Measurements from ENCODE around the gene MAN1C1.

The MAN1C1 gene

DNA sequence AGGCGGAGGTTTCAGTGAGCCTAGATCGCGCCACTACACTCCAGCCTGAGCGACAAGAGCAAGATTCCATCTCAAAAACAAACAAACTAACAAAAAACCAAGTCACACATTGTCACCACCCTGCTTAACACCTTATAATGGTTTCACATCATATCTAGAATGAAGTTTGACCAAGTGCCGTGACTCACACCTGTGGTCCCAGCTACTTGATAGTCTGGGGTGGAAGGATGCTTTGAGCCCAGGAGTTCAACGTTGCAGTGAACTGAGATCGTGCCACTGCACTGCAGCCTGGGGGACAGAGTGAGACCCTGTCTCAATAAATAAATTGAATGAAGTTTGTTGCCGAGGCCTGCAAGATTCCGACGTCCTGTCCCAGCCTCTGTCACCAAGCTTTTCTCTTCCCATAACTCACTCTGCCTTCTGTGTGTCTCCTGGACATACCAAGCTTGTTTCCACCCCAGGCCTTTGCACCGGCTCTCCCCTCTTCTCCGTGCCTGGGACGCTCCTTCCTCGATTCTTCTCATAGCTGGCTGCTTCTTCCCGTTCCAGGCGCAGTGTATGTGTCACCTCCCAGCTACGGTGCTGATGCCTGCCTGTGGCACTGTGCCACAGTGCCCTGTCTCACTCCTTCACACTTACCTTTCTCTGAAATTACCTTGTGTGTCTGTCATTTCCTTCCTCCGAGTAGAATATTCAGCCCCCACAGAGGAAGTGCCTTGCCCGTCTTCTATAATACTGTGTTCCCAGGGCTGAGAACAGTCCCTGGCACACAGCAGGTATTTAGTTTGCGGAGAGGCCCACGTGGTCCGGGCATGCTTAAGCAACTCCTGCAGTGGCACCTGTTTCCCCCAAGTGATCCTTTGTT is 179.6 kb downstream of the MAN1C1 start:
- H3K27me3 ChIP-seq (ENCODE audit: insufficient read depth, low read length, poor library complexity): no peaks in the 10 kb centered on the region

DNA sequence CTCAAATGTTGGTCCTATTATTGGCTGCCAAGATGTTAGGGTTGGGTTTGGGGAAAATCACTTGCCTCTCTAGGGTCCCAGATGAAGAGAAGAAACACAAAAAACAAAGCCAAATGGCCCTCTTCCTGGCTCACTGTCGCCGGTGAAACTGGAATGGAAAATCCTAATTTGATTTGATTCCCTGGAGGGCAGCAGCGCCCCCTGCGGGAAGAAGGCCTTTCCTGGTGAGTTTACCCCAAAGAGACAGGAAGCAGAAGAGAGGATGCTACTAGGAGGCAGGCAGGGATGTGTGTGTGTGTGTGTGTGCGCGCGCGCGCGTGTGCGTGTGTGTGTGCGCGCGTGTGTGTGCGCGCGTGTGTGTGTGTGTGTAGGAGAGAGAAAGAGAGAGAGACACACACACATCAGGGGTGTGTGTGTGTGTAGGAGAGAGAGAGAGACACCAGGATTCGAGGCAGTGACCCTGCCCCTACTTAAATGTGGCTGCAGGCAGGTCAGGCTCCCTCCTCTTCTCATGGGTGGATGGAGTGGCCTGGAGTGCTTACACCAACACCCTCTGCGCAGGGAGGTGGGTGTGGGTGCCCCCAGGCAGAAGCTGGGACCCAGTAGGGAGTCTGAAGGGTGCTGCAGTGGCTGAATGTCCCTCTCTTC is 180.3 kb downstream of the MAN1C1 start:
- Histone ChIP-seq H4K8ac (ENCODE audit: low read depth, low read length) (no peak overlapping the region), H2BK15ac (replicated peaks; ENCODE audit: low read depth) (no peak overlapping the region), H3K27ac (ENCODE audit: low read depth, low read length) (no peak overlapping the region), H3K36me3 (ENCODE audit: control insufficient read depth, insufficient read depth, low read length) (no peaks in the 10 kb centered on the region), H3K4me2 (ENCODE audit: low read length) (no peak overlapping the region), H3K56ac (ENCODE audit: low read length) (no peak overlapping the region), H3K4me3 (ENCODE audit: low read length) (no peak overlapping the region), H3K4me1 (ENCODE audit: control insufficient read depth, low read depth, low read length) (peaks cover 5% of the 10 kb centered on the region), H3K27me3 (ENCODE audit: insufficient read depth, low read length, poor library complexity) (no peaks in the 10 kb centered on the region), H3K9ac (ENCODE audit: low read length) (no peak overlapping the region), H2BK120ac (ENCODE audit: low read depth, low read length) (no peak overlapping the region), H3K79me2 (ENCODE audit: control insufficient read depth, insufficient read depth, low read length) (no peaks in the 10 kb centered on the region), H3K23ac (ENCODE audit: low read length) (no peak overlapping the region), H4K5ac (ENCODE audit: low read length) (no peak overlapping the region), H2AK5ac (ENCODE audit: low read length) (no peak overlapping the region), H3K18ac (ENCODE audit: low read length) (peak overlapping the region; percentile 16), H2BK5ac (ENCODE audit: low read length) (no peak overlapping the region), H3K4ac (ENCODE audit: low read depth, low read length) (no peak overlapping the region), H3K79me1 (ENCODE audit: low read length) (peaks cover 5% of the 10 kb centered on the region)
- DNase-seq: peak; percentile 86
- WGBS (ENCODE audit: extremely low coverage, insufficient coverage, low lambda C conversion rate): no CpG with 5 or more reads among the region's 19 CpGs

More for the DNA sequence above, 179.6 kb downstream of the MAN1C1 start:
- H2BK15ac ChIP-seq (replicated peaks; ENCODE audit: low read depth): no peak overlapping the region
- no peak overlapping the region for H3K4ac ChIP-seq (ENCODE audit: low read depth, low read length)
- H2BK120ac ChIP-seq (ENCODE audit: low read depth, low read length): no peak overlapping the region
- peaks cover 5% of the 10 kb centered on the region for H3K79me1 ChIP-seq (ENCODE audit: low read length)
- H3K4me2 ChIP-seq (ENCODE audit: low read length): no peak overlapping the region
- H3K36me3 ChIP-seq (ENCODE audit: control insufficient read depth, insufficient read depth, low read length): no peaks in the 10 kb centered on the region
- no peak overlapping the region for H3K27ac ChIP-seq (ENCODE audit: low read depth, low read length)
- no peak overlapping the region for H4K8ac ChIP-seq (ENCODE audit: low read depth, low read length)
- DNase-seq: no peak
- H4K5ac ChIP-seq (ENCODE audit: low read length): no peak overlapping the region
- no peak overlapping the region for H3K4me3 ChIP-seq (ENCODE audit: low read length)
- WGBS (ENCODE audit: extremely low coverage, insufficient coverage, low lambda C conversion rate): no CpG with 5 or more reads among the region's 22 CpGs
- no peak overlapping the region for H3K56ac ChIP-seq (ENCODE audit: low read length)
- H3K18ac ChIP-seq (ENCODE audit: low read length): peak overlapping the region; percentile 16
- no peaks in the 10 kb centered on the region for H3K79me2 ChIP-seq (ENCODE audit: control insufficient read depth, insufficient read depth, low read length)
- no peak overlapping the region for H2BK5ac ChIP-seq (ENCODE audit: low read length)
- no peak overlapping the region for H3K23ac ChIP-seq (ENCODE audit: low read length)
- H2AK5ac ChIP-seq (ENCODE audit: low read length): no peak overlapping the region
- H3K9ac ChIP-seq (ENCODE audit: low read length): no peak overlapping the region
- peaks cover 5% of the 10 kb centered on the region for H3K4me1 ChIP-seq (ENCODE audit: control insufficient read depth, low read depth, low read length)

DNA sequence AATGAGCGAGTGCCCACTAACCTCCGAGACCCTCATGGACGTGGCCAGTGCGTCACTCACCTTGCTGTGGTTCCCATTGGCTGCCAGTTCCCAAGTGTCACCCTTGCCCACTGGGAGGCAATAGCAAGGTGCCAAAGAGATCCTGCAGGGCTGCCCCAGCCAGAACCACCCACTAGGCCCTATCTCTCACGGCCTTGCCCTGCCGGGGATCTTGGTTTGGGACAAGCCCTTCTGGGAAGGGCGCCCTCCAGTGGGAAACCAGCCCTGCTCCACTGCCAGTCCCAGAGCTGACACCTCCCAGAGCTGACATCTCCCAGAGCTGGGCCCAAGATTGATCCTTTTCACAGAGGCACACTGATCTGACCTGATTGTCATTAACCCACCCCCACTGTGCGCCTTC is 181.3 kb downstream of the MAN1C1 start:
- H3K23ac ChIP-seq (ENCODE audit: low read length): no peak overlapping the region
- H2BK5ac ChIP-seq (ENCODE audit: low read length): no peak overlapping the region
- H3K27me3 ChIP-seq (ENCODE audit: insufficient read depth, low read length, poor library complexity): no peaks in the 10 kb centered on the region
- H3K27ac ChIP-seq (ENCODE audit: low read depth, low read length): no peak overlapping the region
- H3K4me3 ChIP-seq (ENCODE audit: low read length): no peak overlapping the region
- H3K56ac ChIP-seq (ENCODE audit: low read length): no peak overlapping the region
- no peaks in the 10 kb centered on the region for H3K79me2 ChIP-seq (ENCODE audit: control insufficient read depth, insufficient read depth, low read length)
- H2BK120ac ChIP-seq (ENCODE audit: low read depth, low read length): no peak overlapping the region
- no CpG with 5 or more reads among the region's 8 CpGs for WGBS (ENCODE audit: extremely low coverage, insufficient coverage, low lambda C conversion rate)
- DNase-seq: peak; percentile 80
- no peak overlapping the region for H2AK5ac ChIP-seq (ENCODE audit: low read length)
- H3K4me1 ChIP-seq (ENCODE audit: control insufficient read depth, low read depth, low read length): peaks cover 5% of the 10 kb centered on the region
- peaks cover 5% of the 10 kb centered on the region for H3K79me1 ChIP-seq (ENCODE audit: low read length)
- H3K18ac ChIP-seq (ENCODE audit: low read length): no peak overlapping the region
- no peak overlapping the region for H4K5ac ChIP-seq (ENCODE audit: low read length)
- no peak overlapping the region for H3K4ac ChIP-seq (ENCODE audit: low read depth, low read length)
- H4K8ac ChIP-seq (ENCODE audit: low read depth, low read length): no peak overlapping the region
- H3K4me2 ChIP-seq (ENCODE audit: low read length): no peak overlapping the region
- H2BK15ac ChIP-seq (replicated peaks; ENCODE audit: low read depth): no peak overlapping the region
- no peak overlapping the region for H3K9ac ChIP-seq (ENCODE audit: low read length)
- H3K36me3 ChIP-seq (ENCODE audit: control insufficient read depth, insufficient read depth, low read length): no peaks in the 10 kb centered on the region

DNA sequence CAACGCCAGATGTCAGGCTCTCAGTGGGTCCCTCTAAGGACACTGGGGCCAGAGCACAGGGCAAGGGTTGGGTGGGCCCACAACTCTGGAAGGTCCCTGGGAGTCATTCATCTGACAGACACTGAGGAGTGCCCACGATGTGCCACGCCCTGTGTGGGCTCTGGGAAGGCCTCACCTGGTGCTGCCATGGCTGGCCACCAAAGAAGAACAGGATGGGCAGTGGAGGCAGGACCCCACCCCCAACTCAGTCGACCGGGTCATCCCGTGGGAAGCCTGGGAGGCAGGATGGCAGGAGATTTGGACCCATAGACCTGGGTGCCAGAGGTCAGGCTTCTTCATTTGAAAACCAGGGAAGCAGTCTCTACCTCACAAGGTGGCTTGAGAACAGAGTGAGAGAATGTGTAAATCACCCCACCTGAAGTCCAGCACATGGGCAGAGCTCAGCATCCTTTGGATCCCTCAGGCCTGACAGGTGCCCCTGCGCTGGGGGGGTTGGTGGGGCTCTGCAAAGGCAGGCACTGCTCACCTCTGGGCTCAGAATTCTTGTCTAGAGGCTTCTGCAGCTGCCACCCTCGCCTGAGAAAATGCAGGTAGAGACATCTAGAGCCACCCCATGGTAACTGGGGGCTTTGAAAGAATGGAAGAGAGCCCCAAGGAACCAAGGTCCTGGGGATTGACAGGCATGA is 182.2 kb downstream of the MAN1C1 start:
- Histone ChIP-seq H2BK5ac (ENCODE audit: low read length) (no peak overlapping the region), H2BK120ac (ENCODE audit: low read depth, low read length) (no peak overlapping the region), H4K5ac (ENCODE audit: low read length) (no peak overlapping the region), H2BK15ac (replicated peaks; ENCODE audit: low read depth) (no peak overlapping the region), H3K56ac (ENCODE audit: low read length) (no peak overlapping the region), H3K4me1 (ENCODE audit: control insufficient read depth, low read depth, low read length) (peaks cover 5% of the 10 kb centered on the region), H3K79me1 (ENCODE audit: low read length) (peaks cover 5% of the 10 kb centered on the region), H3K4ac (ENCODE audit: low read depth, low read length) (no peak overlapping the region), H3K9ac (ENCODE audit: low read length) (no peak overlapping the region), H2AK5ac (ENCODE audit: low read length) (peak overlapping the region; percentile 65), H3K36me3 (ENCODE audit: control insufficient read depth, insufficient read depth, low read length) (no peaks in the 10 kb centered on the region), H3K27me3 (ENCODE audit: insufficient read depth, low read length, poor library complexity) (no peaks in the 10 kb centered on the region), H3K4me2 (ENCODE audit: low read length) (no peak overlapping the region), H3K18ac (ENCODE audit: low read length) (no peak overlapping the region), H3K23ac (ENCODE audit: low read length) (no peak overlapping the region), H3K27ac (ENCODE audit: low read depth, low read length) (no peak overlapping the region), H3K4me3 (ENCODE audit: low read length) (no peak overlapping the region), H4K8ac (ENCODE audit: low read depth, low read length) (no peak overlapping the region), H3K79me2 (ENCODE audit: control insufficient read depth, insufficient read depth, low read length) (no peaks in the 10 kb centered on the region)
- no peak for DNase-seq
- no CpG with 5 or more reads among the region's 8 CpGs for WGBS (ENCODE audit: extremely low coverage, insufficient coverage, low lambda C conversion rate)

DNA sequence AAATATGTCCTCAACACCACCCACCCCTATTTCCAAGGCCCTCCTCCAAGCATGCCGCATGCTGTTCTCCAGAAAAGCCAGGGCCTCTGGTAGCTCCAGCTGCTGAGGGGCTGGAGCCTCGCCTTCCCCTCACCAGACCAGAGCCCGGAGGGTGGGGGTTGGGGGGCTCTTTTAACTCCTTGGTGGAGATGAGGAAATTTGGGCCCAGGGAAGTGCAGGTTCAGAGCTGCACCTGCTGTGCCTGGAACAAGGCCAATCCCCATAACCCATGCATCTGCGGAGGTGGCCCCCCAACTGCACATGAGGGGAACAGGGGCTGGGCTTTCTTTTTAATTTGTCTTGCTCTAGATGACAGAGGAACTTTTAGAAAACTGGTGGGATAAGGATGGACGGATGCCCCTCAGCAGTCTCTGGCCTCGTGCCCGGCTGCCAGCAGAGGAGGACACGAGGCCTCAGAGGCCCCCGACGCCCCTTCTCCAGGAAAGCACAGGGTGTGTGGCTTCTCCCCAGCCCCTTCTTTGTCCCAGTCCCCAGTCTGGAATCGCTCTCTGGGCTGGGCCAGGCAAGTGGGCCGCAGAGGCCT is 182.9 kb downstream of the MAN1C1 start:
- Histone ChIP-seq H3K56ac (ENCODE audit: low read length) (peak overlapping the region; percentile 88), H2AK5ac (ENCODE audit: low read length) (no peak overlapping the region), H2BK15ac (replicated peaks; ENCODE audit: low read depth) (no peak overlapping the region), H4K5ac (ENCODE audit: low read length) (no peak overlapping the region), H2BK5ac (ENCODE audit: low read length) (no peak overlapping the region), H3K79me1 (ENCODE audit: low read length) (peaks cover 5% of the 10 kb centered on the region), H3K79me2 (ENCODE audit: control insufficient read depth, insufficient read depth, low read length) (no peaks in the 10 kb centered on the region), H3K4me3 (ENCODE audit: low read length) (no peak overlapping the region), H3K4ac (ENCODE audit: low read depth, low read length) (no peak overlapping the region), H2BK120ac (ENCODE audit: low read depth, low read length) (no peak overlapping the region), H3K27me3 (ENCODE audit: insufficient read depth, low read length, poor library complexity) (no peaks in the 10 kb centered on the region), H3K4me2 (ENCODE audit: low read length) (peak overlapping the region; percentile 67), H3K27ac (ENCODE audit: low read depth, low read length) (no peak overlapping the region), H3K36me3 (ENCODE audit: control insufficient read depth, insufficient read depth, low read length) (no peaks in the 10 kb centered on the region), H3K18ac (ENCODE audit: low read length) (peak overlapping the region; percentile 44), H3K9ac (ENCODE audit: low read length) (peak overlapping the region; percentile 84), H3K4me1 (ENCODE audit: control insufficient read depth, low read depth, low read length) (peaks cover 5% of the 10 kb centered on the region), H3K23ac (ENCODE audit: low read length) (no peak overlapping the region), H4K8ac (ENCODE audit: low read depth, low read length) (no peak overlapping the region)
- no peak for DNase-seq
- WGBS (ENCODE audit: extremely low coverage, insufficient coverage, low lambda C conversion rate): no CpG with 5 or more reads among the region's 12 CpGs
